ENCODE data around the gene GPLD1. TPM values are rescaled to one million over a fixed set of nuclear protein-coding genes. Genes with fewer than 3 reads are reported as not detected.

Gene GPLD1
- total and polyA plus RNA-seq, 4 donors, result 15.5 to 62.0 (median 22.2) TPM

DNA sequence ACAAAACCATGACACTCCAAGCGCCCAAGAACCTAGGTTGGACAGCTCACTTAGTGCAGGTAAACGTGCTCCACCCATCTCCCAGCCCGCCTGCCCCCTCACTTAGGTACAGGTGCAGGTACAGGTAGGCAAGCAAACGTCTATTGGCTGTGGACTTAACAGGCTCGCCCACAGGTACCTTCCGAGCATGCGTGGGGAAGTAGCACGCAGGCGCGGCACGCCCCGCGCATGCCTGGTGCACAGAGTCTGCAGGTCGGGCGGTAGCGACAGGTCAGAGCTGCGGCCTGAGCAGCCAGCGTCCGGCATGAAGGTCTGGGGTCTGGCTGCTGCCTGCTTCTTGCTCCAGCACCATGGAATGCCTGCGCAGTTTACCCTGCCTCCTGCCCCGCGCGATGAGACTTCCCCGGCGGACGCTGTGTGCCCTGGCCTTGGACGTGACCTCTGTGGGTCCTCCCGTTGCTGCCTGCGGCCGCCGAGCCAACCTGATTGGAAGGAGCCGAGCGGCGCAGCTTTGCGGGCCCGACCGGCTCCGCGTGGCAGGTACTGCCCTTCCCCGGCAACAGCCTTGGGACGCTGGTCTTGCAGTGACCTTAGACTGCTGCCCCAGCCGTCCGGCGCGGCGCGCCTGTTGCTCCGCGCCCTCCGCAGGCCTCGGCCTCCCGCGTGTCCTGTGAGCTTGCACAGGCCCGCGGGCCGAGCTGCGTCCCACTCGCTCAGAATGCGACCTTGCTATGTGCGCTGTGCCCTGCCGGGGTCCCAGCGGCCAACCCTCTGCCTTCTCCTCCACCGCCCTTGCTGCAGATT is 86.5 kb downstream of the GPLD1 start, which contains the start of gene MRS2:
Gene MRS2 (plus strand): TSS at position 240 of the 804 bp plus-strand sequence. CDS start 111 bp downstream, at position 351.
- TF ChIP-seq, protein P1, sequence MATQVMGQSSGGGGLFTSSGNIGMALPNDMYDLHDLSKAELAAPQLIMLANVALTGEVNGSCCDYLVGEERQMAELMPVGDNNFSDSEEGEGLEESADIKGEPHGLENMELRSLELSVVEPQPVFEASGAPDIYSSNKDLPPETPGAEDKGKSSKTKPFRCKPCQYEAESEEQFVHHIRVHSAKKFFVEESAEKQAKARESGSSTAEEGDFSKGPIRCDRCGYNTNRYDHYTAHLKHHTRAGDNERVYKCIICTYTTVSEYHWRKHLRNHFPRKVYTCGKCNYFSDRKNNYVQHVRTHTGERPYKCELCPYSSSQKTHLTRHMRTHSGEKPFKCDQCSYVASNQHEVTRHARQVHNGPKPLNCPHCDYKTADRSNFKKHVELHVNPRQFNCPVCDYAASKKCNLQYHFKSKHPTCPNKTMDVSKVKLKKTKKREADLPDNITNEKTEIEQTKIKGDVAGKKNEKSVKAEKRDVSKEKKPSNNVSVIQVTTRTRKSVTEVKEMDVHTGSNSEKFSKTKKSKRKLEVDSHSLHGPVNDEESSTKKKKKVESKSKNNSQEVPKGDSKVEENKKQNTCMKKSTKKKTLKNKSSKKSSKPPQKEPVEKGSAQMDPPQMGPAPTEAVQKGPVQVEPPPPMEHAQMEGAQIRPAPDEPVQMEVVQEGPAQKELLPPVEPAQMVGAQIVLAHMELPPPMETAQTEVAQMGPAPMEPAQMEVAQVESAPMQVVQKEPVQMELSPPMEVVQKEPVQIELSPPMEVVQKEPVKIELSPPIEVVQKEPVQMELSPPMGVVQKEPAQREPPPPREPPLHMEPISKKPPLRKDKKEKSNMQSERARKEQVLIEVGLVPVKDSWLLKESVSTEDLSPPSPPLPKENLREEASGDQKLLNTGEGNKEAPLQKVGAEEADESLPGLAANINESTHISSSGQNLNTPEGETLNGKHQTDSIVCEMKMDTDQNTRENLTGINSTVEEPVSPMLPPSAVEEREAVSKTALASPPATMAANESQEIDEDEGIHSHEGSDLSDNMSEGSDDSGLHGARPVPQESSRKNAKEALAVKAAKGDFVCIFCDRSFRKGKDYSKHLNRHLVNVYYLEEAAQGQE (IDR thresholded peaks at IDR 0.05), result peak; percentile 21
- TF ChIP-seq YY1 (IDR thresholded peaks at IDR 0.05) (peak; percentile 68), RXRA (IDR thresholded peaks at IDR 0.05) (peak in 1 of 2 donors; percentile 11), HNF4G (IDR thresholded peaks at IDR 0.05) (no peak), EGR1 (IDR thresholded peaks at IDR 0.05; ENCODE audit: low read depth in 2 of 2) (no peak), FOXA1 (IDR thresholded peaks at IDR 0.05) (no peak), JUND (IDR thresholded peaks at IDR 0.05) (no peak), GABPA (IDR thresholded peaks at IDR 0.05 in 1 of 2, conservative IDR thresholded peaks at IDR 0.05 in 1 of 2) (no peak), NR2F2 (IDR thresholded peaks at IDR 0.05) (peak; percentile 43), SP1 (IDR thresholded peaks at IDR 0.05) (peak; percentile 14), RAD21 (IDR thresholded peaks at IDR 0.05) (no peak), FOXA2 (IDR thresholded peaks at IDR 0.05) (peak; percentile 54), TAF1 (conservative IDR thresholded peaks at IDR 0.05) (peak; percentile 49), HNF4A (conservative IDR thresholded peaks at IDR 0.05) (peak in 1 of 2 donors; percentile 9)
- TF ChIP-seq, protein P2, sequence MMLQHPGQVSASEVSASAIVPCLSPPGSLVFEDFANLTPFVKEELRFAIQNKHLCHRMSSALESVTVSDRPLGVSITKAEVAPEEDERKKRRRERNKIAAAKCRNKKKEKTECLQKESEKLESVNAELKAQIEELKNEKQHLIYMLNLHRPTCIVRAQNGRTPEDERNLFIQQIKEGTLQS (IDR thresholded peaks at IDR 0.05), result no peak
- TF ChIP-seq, protein P3, sequence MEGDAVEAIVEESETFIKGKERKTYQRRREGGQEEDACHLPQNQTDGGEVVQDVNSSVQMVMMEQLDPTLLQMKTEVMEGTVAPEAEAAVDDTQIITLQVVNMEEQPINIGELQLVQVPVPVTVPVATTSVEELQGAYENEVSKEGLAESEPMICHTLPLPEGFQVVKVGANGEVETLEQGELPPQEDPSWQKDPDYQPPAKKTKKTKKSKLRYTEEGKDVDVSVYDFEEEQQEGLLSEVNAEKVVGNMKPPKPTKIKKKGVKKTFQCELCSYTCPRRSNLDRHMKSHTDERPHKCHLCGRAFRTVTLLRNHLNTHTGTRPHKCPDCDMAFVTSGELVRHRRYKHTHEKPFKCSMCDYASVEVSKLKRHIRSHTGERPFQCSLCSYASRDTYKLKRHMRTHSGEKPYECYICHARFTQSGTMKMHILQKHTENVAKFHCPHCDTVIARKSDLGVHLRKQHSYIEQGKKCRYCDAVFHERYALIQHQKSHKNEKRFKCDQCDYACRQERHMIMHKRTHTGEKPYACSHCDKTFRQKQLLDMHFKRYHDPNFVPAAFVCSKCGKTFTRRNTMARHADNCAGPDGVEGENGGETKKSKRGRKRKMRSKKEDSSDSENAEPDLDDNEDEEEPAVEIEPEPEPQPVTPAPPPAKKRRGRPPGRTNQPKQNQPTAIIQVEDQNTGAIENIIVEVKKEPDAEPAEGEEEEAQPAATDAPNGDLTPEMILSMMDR (IDR thresholded peaks at IDR 0.05; ENCODE audit: low read depth, low read length, missing input control), result no peak
- TF ChIP-seq, protein P4, sequence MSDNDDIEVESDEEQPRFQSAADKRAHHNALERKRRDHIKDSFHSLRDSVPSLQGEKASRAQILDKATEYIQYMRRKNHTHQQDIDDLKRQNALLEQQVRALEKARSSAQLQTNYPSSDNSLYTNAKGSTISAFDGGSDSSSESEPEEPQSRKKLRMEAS (IDR thresholded peaks at IDR 0.05), result no peak
- TF ChIP-seq, protein P5, sequence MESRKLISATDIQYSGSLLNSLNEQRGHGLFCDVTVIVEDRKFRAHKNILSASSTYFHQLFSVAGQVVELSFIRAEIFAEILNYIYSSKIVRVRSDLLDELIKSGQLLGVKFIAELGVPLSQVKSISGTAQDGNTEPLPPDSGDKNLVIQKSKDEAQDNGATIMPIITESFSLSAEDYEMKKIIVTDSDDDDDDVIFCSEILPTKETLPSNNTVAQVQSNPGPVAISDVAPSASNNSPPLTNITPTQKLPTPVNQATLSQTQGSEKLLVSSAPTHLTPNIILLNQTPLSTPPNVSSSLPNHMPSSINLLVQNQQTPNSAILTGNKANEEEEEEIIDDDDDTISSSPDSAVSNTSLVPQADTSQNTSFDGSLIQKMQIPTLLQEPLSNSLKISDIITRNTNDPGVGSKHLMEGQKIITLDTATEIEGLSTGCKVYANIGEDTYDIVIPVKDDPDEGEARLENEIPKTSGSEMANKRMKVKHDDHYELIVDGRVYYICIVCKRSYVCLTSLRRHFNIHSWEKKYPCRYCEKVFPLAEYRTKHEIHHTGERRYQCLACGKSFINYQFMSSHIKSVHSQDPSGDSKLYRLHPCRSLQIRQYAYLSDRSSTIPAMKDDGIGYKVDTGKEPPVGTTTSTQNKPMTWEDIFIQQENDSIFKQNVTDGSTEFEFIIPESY (IDR thresholded peaks at IDR 0.05), result no peak
- peak within 1 kb of the TSS; percentile 82 to 92 (median 84) for H3K4me3 ChIP-seq (ENCODE audit: low read depth in 1 of 3, low read length in 3 of 3)
- peak within 1 kb of the TSS; percentile 60 to 80 for H3K27ac ChIP-seq (ENCODE audit: low read depth in 1 of 2, low read length in 2 of 2)
- peak within 1 kb of the TSS; percentile 57 to 97 for H3K9ac ChIP-seq (ENCODE audit: low read depth in 1 of 2, low read length in 2 of 2)
- H3K36me3 ChIP-seq (ENCODE audit: control insufficient read depth in 4 of 4, insufficient read depth in 3 of 4, low read depth in 1 of 4, low read length in 3 of 4), result peaks cover 3 to 12% (median 9%) of the 10 kb centered on the region in 4 donors
- peak; percentile 83 for DNase-seq (ENCODE audit: low spot score)
- no peaks in the 10 kb centered on the region for H3K9me3 ChIP-seq (ENCODE audit: control insufficient read depth in 4 of 4, low read length in 3 of 4)
- no peaks in the 10 kb centered on the region for H3K27me3 ChIP-seq (ENCODE audit: control insufficient read depth in 4 of 4, insufficient read depth in 4 of 4, low read length in 3 of 4)
- under 1% methylated on average over 63 of the region's 63 CpGs for WGBS
- H3K4me1 ChIP-seq (ENCODE audit: control insufficient read depth in 4 of 4, insufficient read depth in 4 of 4, low read length in 3 of 4), result peaks cover 0 to 20% (median 1%) of the 10 kb centered on the region in 4 donors
